HEK293 (cell line): Measurements from ENCODE around the gene FMNL1.

Experiments
- CTCF ChIA-PET: fragments of 350-600 bp; formaldehyde crosslinking; extraction: SDS; loops from one replicate; lab custom pipeline; 2021; ENCODE audit warnings: antibody characterized with exemption; lab: Yijun Ruan, JAX
- POLR2A ChIA-PET: fragments of 300-600 bp; formaldehyde crosslinking; extraction: SDS; loops from one replicate; lab custom pipeline; 2020; ENCODE audit warnings: antibody characterized with exemption, inconsistent platforms; lab: Yijun Ruan, JAX
- H3K27ac ChIP-seq: fragments of 200-500 bp; sonication (Bioruptor generic); 2 replicates; pipeline ENCODE4 v1.5.1; 2014; ENCODE audit warnings: low read depth, low read length, control low read depth, inconsistent platforms; ENCODE audit errors: extremely low read depth
- H3K36me3 ChIP-seq, 2 experiments: fragments of 200-500 bp in 1 of 2; sonication (Bioruptor generic) in 1 of 2; 1 replicate in 1 of 2; 2 replicates in 1 of 2; pipeline ENCODE4 v1.5.1; 2014 to 2017; ENCODE audit warnings: inconsistent platforms in 2 of 2, low read length in 2 of 2; ENCODE audit not compliant: control insufficient read depth in 2 of 2, insufficient read depth in 1 of 2
- H3K4me1 ChIP-seq: fragments of 200-500 bp; sonication (Bioruptor generic); 2 replicates; pipeline ENCODE4 v1.5.1; 2014; ENCODE audit warnings: mild to moderate bottlenecking, low read length, inconsistent platforms; ENCODE audit not compliant: control insufficient read depth, insufficient read depth
- H3K4me3 ChIP-seq: 2 replicates; pipeline ENCODE4 v1.5.1; 2011; ENCODE audit warnings: low read depth, mild to moderate bottlenecking, control low read depth, low read length, moderate library complexity
- H3K9me3 ChIP-seq: fragments of 200-500 bp; sonication (Bioruptor generic); 2 replicates; pipeline ENCODE4 v1.5.1; 2014; ENCODE audit warnings: low read depth, low read length, inconsistent platforms; ENCODE audit not compliant: control insufficient read depth, insufficient read depth
- EGR2 ChIP-seq: fragments of 450-650 bp; formaldehyde crosslinking; IDR thresholded peaks from 2 replicates; pipeline ENCODE4 v1.5.1; 2016; ENCODE audit warnings: low read depth, missing biosample characterization, missing genetic modification characterization
- SP3 ChIP-seq: fragments of 450-650 bp; formaldehyde crosslinking; IDR thresholded peaks from 2 replicates; pipeline ENCODE4 v1.5.1; 2016; ENCODE audit warnings: missing biosample characterization, missing genetic modification characterization
- WT1 ChIP-seq: fragments of 450-650 bp; formaldehyde crosslinking; IDR thresholded peaks from 2 replicates; pipeline ENCODE4 v1.5.1; 2016; ENCODE audit warnings: missing biosample characterization, missing genetic modification characterization
- ZBTB20 ChIP-seq: fragments of 450-650 bp; formaldehyde crosslinking; IDR thresholded peaks from 2 replicates; pipeline ENCODE4 v1.5.1; 2016; ENCODE audit warnings: missing biosample characterization, missing genetic modification characterization
- ZIC2 ChIP-seq: fragments of 450-650 bp; formaldehyde crosslinking; IDR thresholded peaks from 2 replicates; pipeline ENCODE4 v1.5.1; 2016; ENCODE audit warnings: missing biosample characterization, missing genetic modification characterization
- ZNF335 ChIP-seq: fragments of 450-650 bp; formaldehyde crosslinking; conservative IDR thresholded peaks from 2 replicates; pipeline ENCODE4 v1.5.1; 2016; ENCODE audit warnings: missing biosample characterization, missing genetic modification characterization
- ZNF354C ChIP-seq: fragments of 450-650 bp; formaldehyde crosslinking; IDR thresholded peaks from 2 replicates; pipeline ENCODE4 v1.5.1; 2016; ENCODE audit warnings: missing biosample characterization, missing genetic modification characterization, low read depth, borderline replicate concordance
- ZNF514 ChIP-seq: fragments of 450-650 bp; formaldehyde crosslinking; IDR thresholded peaks from 2 replicates; pipeline ENCODE4 v1.5.1; 2016; ENCODE audit warnings: missing biosample characterization, missing genetic modification characterization
- ZNF571 ChIP-seq: fragments of 450-650 bp; formaldehyde crosslinking; IDR thresholded peaks from 2 replicates; pipeline ENCODE4 v1.5.0; 2017; ENCODE audit warnings: missing biosample characterization, missing genetic modification characterization
- ZNF677 ChIP-seq: fragments of 450-650 bp; IDR thresholded peaks from 2 replicates; pipeline ENCODE4 v1.5.0; 2018; ENCODE audit warnings: missing biosample characterization, mild to moderate bottlenecking, missing genetic modification characterization, moderate library complexity
- TF ChIP-seq, protein P1 (sequence below): fragments of 450-650 bp; formaldehyde crosslinking; IDR thresholded peaks from 2 replicates; pipeline ENCODE4 v1.5.1; 2016; ENCODE audit warnings: missing biosample characterization, missing genetic modification characterization
- TF ChIP-seq, protein P2 (sequence below): fragments of 450-650 bp; formaldehyde crosslinking; IDR thresholded peaks from 2 replicates; pipeline ENCODE4 v1.5.1; 2016; ENCODE audit warnings: missing biosample characterization, missing genetic modification characterization, low read depth

The FMNL1 gene

DNA sequence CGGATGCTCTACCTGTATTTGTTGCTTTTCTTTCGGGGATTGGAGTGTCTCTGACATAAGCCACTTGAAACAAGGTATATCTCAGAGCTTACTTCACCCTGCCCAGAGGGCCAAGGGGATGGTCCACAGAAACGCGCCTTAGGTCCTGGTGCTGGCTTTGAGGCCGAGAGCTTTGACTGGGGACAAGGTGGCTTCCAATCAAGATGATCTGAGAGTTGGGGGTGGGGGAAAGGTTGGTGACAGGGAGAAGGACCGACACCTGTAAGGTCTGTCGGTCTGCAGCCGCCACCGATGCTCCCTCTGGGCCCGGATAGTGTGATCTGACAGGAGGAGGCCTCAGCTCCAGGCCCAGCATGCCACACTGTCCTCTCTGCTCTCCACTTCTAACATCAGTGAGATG lies 62.0 kb downstream of the FMNL1 start:
- H3K36me3 ChIP-seq: peaks cover 16 to 60% of the 10 kb centered on the region in 2 experiments; a peak in 2 of 3 replicates

DNA sequence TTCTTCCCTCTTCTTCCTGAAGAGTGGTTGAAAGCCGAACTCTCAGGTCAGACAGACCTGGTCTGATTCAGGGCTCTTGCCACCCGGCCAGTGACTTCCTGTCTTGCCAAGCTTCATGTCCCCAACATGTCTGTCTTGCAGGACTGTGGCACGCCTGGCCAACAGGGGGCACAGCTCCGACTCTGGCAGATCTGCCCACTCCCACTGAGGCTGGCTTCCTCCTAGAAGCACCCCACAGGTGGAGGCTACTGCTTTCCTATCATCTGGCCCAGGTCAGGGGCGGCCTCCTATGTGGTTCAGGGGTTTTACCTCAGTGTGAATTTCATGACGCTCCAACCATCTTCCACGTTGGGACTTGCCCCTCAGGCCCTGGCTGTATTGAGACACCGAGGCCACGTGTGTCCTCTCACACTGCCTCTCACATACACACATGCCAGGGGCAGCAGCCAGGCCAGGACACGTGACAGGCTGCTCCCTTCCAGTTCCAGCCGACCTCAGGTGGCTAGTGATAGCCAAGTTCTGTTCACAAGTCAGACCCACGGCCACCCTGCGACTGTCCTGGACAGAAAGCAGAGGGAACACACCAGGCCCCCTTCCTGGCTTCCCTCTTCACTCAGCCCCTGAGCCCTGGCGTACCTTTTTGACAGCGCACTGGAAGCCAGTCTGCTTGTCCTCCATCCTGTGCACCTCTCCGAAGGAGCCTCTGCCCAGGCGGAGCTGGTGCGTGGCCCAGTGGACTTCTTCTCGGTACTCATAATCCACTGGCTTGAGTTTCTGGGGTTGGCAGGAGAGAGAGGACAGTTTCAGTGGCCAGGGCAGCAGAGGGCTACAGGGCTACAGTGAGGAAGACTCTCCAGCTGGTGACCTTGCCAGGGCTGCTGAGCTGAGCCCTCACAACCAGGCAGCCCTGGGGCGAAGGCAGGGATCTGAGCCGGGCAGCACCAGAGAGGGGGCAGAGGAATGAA lies 62.8 kb downstream of the FMNL1 start:
- no peak overlapping the region for H3K27ac ChIP-seq
- POLR2A ChIA-PET: interaction anchor here (1.7 to 2.9 kb wide), 2 partner anchors 32 to 36 kb away, joined by 3 to 7 read pairs; partner anchors contain the start of gene MAP3K14
- no peak overlapping the region for H3K4me3 ChIP-seq
- no peaks in the 10 kb centered on the region for H3K4me1 ChIP-seq
- CTCF ChIA-PET: interaction anchor here (0.5 to 6.1 kb wide), 16 partner anchors 7 to 448 kb away, joined by 3 to 37 read pairs (median 4); no protein-coding TSS in a partner anchor
- no peaks in the 10 kb centered on the region for H3K9me3 ChIP-seq
- TF ChIP-seq ZNF335 (tag by site-specific recombination) (no peak), ZIC2 (tag by site-specific recombination) (peak; percentile 77)
- TF ChIP-seq, protein P1, sequence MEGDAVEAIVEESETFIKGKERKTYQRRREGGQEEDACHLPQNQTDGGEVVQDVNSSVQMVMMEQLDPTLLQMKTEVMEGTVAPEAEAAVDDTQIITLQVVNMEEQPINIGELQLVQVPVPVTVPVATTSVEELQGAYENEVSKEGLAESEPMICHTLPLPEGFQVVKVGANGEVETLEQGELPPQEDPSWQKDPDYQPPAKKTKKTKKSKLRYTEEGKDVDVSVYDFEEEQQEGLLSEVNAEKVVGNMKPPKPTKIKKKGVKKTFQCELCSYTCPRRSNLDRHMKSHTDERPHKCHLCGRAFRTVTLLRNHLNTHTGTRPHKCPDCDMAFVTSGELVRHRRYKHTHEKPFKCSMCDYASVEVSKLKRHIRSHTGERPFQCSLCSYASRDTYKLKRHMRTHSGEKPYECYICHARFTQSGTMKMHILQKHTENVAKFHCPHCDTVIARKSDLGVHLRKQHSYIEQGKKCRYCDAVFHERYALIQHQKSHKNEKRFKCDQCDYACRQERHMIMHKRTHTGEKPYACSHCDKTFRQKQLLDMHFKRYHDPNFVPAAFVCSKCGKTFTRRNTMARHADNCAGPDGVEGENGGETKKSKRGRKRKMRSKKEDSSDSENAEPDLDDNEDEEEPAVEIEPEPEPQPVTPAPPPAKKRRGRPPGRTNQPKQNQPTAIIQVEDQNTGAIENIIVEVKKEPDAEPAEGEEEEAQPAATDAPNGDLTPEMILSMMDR (tag by site-specific recombination): peak; percentile 58; the same call in 1 of the 2 replicates
- TF ChIP-seq, all 188 proteins: peak for 2
- peaks cover 16 to 68% of the 10 kb centered on the region in 2 experiments; a peak in 2 of 3 replicates for H3K36me3 ChIP-seq

More for the DNA sequence above, 62.0 kb downstream of the FMNL1 start:
- H3K4me1 ChIP-seq: no peaks in the 10 kb centered on the region
- CTCF ChIA-PET: interaction anchor here (0.5 to 2.3 kb wide), 15 partner anchors 10 to 449 kb away, joined by 3 to 12 read pairs (median 4); no protein-coding TSS in a partner anchor
- H3K4me3 ChIP-seq: no peak overlapping the region
- H3K9me3 ChIP-seq: no peaks in the 10 kb centered on the region
- TF ChIP-seq ZNF677 (no peak), SP3 (tag by site-specific recombination) (no peak), ZNF354C (no peak), EGR2 (tag by site-specific recombination) (no peak), ZNF514 (tag by site-specific recombination) (no peak), ZNF571 (tag by site-specific recombination) (no peak), WT1 (no peak)
- TF ChIP-seq, protein P2, sequence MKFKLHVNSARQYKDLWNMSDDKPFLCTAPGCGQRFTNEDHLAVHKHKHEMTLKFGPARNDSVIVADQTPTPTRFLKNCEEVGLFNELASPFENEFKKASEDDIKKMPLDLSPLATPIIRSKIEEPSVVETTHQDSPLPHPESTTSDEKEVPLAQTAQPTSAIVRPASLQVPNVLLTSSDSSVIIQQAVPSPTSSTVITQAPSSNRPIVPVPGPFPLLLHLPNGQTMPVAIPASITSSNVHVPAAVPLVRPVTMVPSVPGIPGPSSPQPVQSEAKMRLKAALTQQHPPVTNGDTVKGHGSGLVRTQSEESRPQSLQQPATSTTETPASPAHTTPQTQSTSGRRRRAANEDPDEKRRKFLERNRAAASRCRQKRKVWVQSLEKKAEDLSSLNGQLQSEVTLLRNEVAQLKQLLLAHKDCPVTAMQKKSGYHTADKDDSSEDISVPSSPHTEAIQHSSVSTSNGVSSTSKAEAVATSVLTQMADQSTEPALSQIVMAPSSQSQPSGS: no peak
- POLR2A ChIA-PET: interaction anchor here (0.6 to 1.7 kb wide), 2 partner anchors 36 to 87 kb away, joined by 3 read pairs; no protein-coding TSS in a partner anchor
- no peak overlapping the region for H3K27ac ChIP-seq

- TF ChIP-seq ZBTB20: no peak
- no peaks in the 10 kb centered on the region for H3K4me1 ChIP-seq
- no peaks in the 10 kb centered on the region for H3K9me3 ChIP-seq
- H3K36me3 ChIP-seq: peaks cover 16 to 80% of the 10 kb centered on the region in 2 experiments; a peak in 2 of 3 replicates
- H3K27ac ChIP-seq: no peak overlapping the region
- ChIA-PET POLR2A (interaction anchor here (1.7 to 2.9 kb wide), 2 partner anchors 9 to 31 kb away, joined by 4 to 7 read pairs; partner anchors contain the start of gene MAP3K14), CTCF (interaction anchor here (1.2 to 6.1 kb wide), 2 partner anchors 9 to 99 kb away, joined by 5 to 37 read pairs; no protein-coding TSS in a partner anchor)
- H3K4me3 ChIP-seq: no peak overlapping the region
Measured at GRCh38 chr17:45286286-45286685, 64.6 kb downstream of the FMNL1 start.
